CD4-positive, alpha-beta T cell treated with Interleukin-21 for 1 hour (primary cell): Measurements from ENCODE around the gene TBPL1.

ENCODE experiments used
- DNase-seq: peaks from one replicate; pipeline ENCODE4 v3.0.0-alpha.2; 2020

Gene TBPL1

GRCh38 chr6:134010974-134011373 lies 58.0 kb downstream of the TBPL1 start:
- DNase-seq = no peak

GRCh38 chr6:134014588-134015137 lies 61.6 kb downstream of the TBPL1 start:
- DNase-seq = no peak

GRCh38 chr6:134015719-134016557 lies 62.9 kb downstream of the TBPL1 start:
- no peak for DNase-seq

GRCh38 chr6:134016558-134016814 lies 63.5 kb downstream of the TBPL1 start:
- no peak for DNase-seq

GRCh38 chr6:134020071-134020470 lies 67.0 kb downstream of the TBPL1 start:
- DNase-seq = no peak

GRCh38 chr6:134020543-134020942 lies 67.5 kb downstream of the TBPL1 start:
- no peak for DNase-seq

- DNase-seq = no peak
Observed at GRCh38 chr6:134020968-134021367, 67.9 kb downstream of the TBPL1 start.

GRCh38 chr6:134021396-134022122 lies 68.5 kb downstream of the TBPL1 start:
- DNase-seq = peak; percentile 1

- no peak for DNase-seq
Observed at GRCh38 chr6:134022650-134023049, 69.6 kb downstream of the TBPL1 start.

GRCh38 chr6:134026597-134026996 lies 73.6 kb downstream of the TBPL1 start:
- no peak for DNase-seq

GRCh38 chr6:134028438-134028837 lies 75.4 kb downstream of the TBPL1 start:
- no peak for DNase-seq

GRCh38 chr6:134029495-134030455 lies 76.8 kb downstream of the TBPL1 start:
- no peak for DNase-seq

GRCh38 chr6:134031696-134032255 lies 78.8 kb downstream of the TBPL1 start:
- no peak for DNase-seq

- DNase-seq = no peak
Observed at GRCh38 chr6:134034478-134034877, 81.5 kb downstream of the TBPL1 start.

GRCh38 chr6:134034961-134035822 lies 82.2 kb downstream of the TBPL1 start:
- no peak for DNase-seq

- no peak for DNase-seq
Observed at GRCh38 chr6:134035823-134036296, 82.8 kb downstream of the TBPL1 start.

GRCh38 chr6:134039116-134039515 lies 86.1 kb downstream of the TBPL1 start:
- DNase-seq = no peak
